ENCODE measurements around the gene GORASP1.
"Not testable (repeated sequence)": the region's sequence is repeated elsewhere in the genome, so short reads cannot be mapped to it uniquely, and the experiment has no call there.

GORASP1 gene

DNA sequence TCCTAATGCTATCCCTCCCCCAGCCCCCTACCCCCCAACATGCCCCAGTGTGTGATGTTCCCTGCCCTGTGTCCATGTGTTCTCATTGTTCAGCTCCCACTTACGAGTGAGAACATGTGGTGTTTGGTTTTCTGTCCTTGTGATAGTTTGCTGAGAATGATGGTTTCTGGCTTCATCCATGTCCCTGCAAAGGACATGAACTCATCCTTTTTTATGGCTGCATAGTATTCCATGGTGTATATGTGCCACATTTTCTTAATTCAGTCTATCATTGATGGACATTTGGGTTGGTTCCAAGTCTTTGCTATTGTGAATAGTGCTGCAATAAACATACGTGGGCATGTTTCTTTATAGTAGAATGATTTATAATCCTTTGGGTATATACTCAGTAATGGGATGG is 46.2 kb downstream of the GORASP1 start:
- not testable (repeated sequence) for H3K9ac ChIP-seq (ENCODE audit: low read depth, low read length); H3K36me3 ChIP-seq (ENCODE audit: insufficient read depth, low read length); H3K9me3 ChIP-seq (ENCODE audit: control insufficient read depth, insufficient read depth, low read length); H3K4me1 ChIP-seq (ENCODE audit: insufficient read depth, low read length)

DNA sequence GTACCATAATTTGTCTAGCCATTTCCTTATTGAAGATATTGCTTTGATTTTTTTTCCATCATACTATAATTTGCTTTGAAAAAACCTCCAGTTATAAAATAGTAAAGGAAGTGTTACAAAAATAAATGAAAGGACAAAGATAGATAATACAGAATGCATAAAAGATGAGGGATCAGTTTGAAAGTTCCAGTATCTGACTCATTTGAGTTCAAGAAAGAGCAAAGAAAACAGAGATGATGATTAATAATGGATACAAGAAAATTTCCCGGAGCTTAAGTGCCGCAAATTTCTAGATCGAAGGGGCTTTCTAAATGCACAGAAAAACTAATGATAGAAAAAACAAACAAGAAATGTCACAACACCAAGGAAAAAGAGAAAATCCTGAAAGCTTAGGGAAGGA is 51.3 kb downstream of the GORASP1 start:
- no peaks in the 10 kb centered on the region for H3K4me1 ChIP-seq (ENCODE audit: insufficient read depth, low read length)
- H3K9ac ChIP-seq (ENCODE audit: low read depth, low read length) = no peak overlapping the region
- H3K9me3 ChIP-seq (ENCODE audit: control insufficient read depth, insufficient read depth, low read length) = no peaks in the 10 kb centered on the region
- H3K36me3 ChIP-seq (ENCODE audit: insufficient read depth, low read length) = no peaks in the 10 kb centered on the region

- Histone ChIP-seq H3K9me3 (ENCODE audit: control insufficient read depth, insufficient read depth, low read length) (no peaks in the 10 kb centered on the region), H3K36me3 (ENCODE audit: insufficient read depth, low read length) (no peaks in the 10 kb centered on the region), H3K4me1 (ENCODE audit: insufficient read depth, low read length) (no peaks in the 10 kb centered on the region), H3K9ac (ENCODE audit: low read depth, low read length) (no peak overlapping the region)
These were observed 53.7 kb downstream of the GORASP1 start for GRCh38 chr3:39053696-39054095.

GRCh38 chr3:39052583-39052982 is 54.8 kb downstream of the GORASP1 start:
- H3K9me3 ChIP-seq (ENCODE audit: control insufficient read depth, insufficient read depth, low read length) = no peaks in the 10 kb centered on the region
- peak overlapping the region; percentile 95 for H3K9ac ChIP-seq (ENCODE audit: low read depth, low read length)
- no peaks in the 10 kb centered on the region for H3K36me3 ChIP-seq (ENCODE audit: insufficient read depth, low read length)
- H3K4me1 ChIP-seq (ENCODE audit: insufficient read depth, low read length) = no peaks in the 10 kb centered on the region

GRCh38 chr3:39051649-39052561 is 55.5 kb downstream of the GORASP1 start, which contains the start of the genes SCN11A and WDR48:
SCN11A (minus strand) TSS chr3:39051944; CDS start chr3:38950362, 101,582 bp downstream.
WDR48 (plus strand) TSS chr3:39052016; CDS start chr3:39052026, 10 bp downstream.
- Histone ChIP-seq H3K9ac (ENCODE audit: low read depth, low read length) (peak within 1 kb of the TSS; percentile 95), H3K9me3 (ENCODE audit: control insufficient read depth, insufficient read depth, low read length) (no peaks in the 10 kb centered on the region), H3K36me3 (ENCODE audit: insufficient read depth, low read length) (no peaks in the 10 kb centered on the region), H3K4me1 (ENCODE audit: insufficient read depth, low read length) (no peaks in the 10 kb centered on the region)

DNA sequence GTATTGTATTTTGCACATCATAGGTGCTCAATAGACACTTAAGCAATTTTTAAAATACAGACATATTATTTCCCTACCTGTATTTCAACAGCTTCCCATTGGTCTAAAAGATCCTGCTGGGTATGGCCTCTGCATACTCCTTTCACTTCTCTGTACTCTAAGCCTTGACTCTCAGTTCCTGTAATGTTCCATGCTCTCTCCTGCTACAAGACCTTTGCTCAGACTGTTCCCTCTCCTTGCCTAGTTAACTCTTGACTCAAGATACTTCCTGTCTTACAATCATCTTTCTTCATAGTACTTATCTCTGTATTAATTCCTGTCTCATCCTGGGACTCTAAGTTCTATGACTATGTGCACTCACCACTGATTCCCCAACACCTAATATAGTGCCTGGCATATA is 57.4 kb downstream of the GORASP1 start:
- H3K9me3 ChIP-seq (ENCODE audit: control insufficient read depth, insufficient read depth, low read length) = no peaks in the 10 kb centered on the region

More for the DNA sequence above, 57.4 kb downstream of the GORASP1 start:
- no peaks in the 10 kb centered on the region for H3K4me1 ChIP-seq (ENCODE audit: insufficient read depth, low read length)
- no peaks in the 10 kb centered on the region for H3K36me3 ChIP-seq (ENCODE audit: insufficient read depth, low read length)
- H3K9ac ChIP-seq (ENCODE audit: low read depth, low read length) = no peak overlapping the region

Measured in ES-I3 (cell line).